Jurkat, Clone E6-1 (cell line): Measurements from ENCODE around the gene GAS7.
"Not testable (repeated sequence)": the region's sequence is repeated elsewhere in the genome, so short reads cannot be mapped to it uniquely, and the experiment has no call there.

ENCODE experiments used
- DNase-seq: peaks from one replicate; pipeline ENCODE4 v3.0.0-alpha.2; 2011; ENCODE audit warnings: low read depth, low spot score
- H3K4me3 ChIP-seq: 2 replicates; pipeline ENCODE4 v1.5.1; 2011; ENCODE audit warnings: mild to moderate bottlenecking, low read length, control low read depth, moderate library complexity

Gene GAS7

GRCh38 chr17:10013365-10014112 lies 184.9 kb downstream of the GAS7 start:
- DNase-seq = no peak

GRCh38 chr17:10010752-10011151 lies 187.7 kb downstream of the GAS7 start:
- no peak for DNase-seq
- H3K4me3 ChIP-seq = no peak overlapping the region

More at GRCh38 chr17:10013365-10014112, 184.9 kb downstream of the GAS7 start:
- H3K4me3 ChIP-seq = no peak overlapping the region

GRCh38 chr17:10003705-10004104 lies 194.7 kb downstream of the GAS7 start:
- no peak for DNase-seq
- no peak overlapping the region for H3K4me3 ChIP-seq

GRCh38 chr17:10002567-10003360 lies 195.6 kb downstream of the GAS7 start:
- not testable (repeated sequence) for H3K4me3 ChIP-seq, DNase-seq

GRCh38 chr17:10001306-10001873 lies 197.0 kb downstream of the GAS7 start:
- H3K4me3 ChIP-seq = no peak overlapping the region

GRCh38 chr17:9999919-10000695 lies 198.3 kb downstream of the GAS7 start:
- no peak overlapping the region for H3K4me3 ChIP-seq
- no peak for DNase-seq

More at GRCh38 chr17:10001306-10001873, 197.0 kb downstream of the GAS7 start:
- DNase-seq = no peak

- H3K4me3 ChIP-seq = no peak overlapping the region
- DNase-seq = no peak
These were observed 200.3 kb downstream of the GAS7 start for GRCh38 chr17:9998060-9998459.

- H3K4me3 ChIP-seq = no peak overlapping the region
- DNase-seq = no peak
These were observed 203.6 kb downstream of the GAS7 start for GRCh38 chr17:9994761-9995160.

- no peak for DNase-seq
These were observed 206.6 kb downstream of the GAS7 start for GRCh38 chr17:9991796-9992195.

GRCh38 chr17:9991351-9991750 lies 207.1 kb downstream of the GAS7 start:
- no peak for DNase-seq

More at GRCh38 chr17:9991796-9992195, 206.6 kb downstream of the GAS7 start:
- no peak overlapping the region for H3K4me3 ChIP-seq

GRCh38 chr17:9987779-9988585 lies 210.4 kb downstream of the GAS7 start:
- H3K4me3 ChIP-seq = no peak overlapping the region
- peak; percentile 32 for DNase-seq

More at GRCh38 chr17:9991351-9991750, 207.1 kb downstream of the GAS7 start:
- H3K4me3 ChIP-seq = no peak overlapping the region

- no peak for DNase-seq
- no peak overlapping the region for H3K4me3 ChIP-seq
These were observed 211.5 kb downstream of the GAS7 start for GRCh38 chr17:9986754-9987382.

- DNase-seq = no peak
- no peak overlapping the region for H3K4me3 ChIP-seq
These were observed 212.8 kb downstream of the GAS7 start for GRCh38 chr17:9985646-9986045.

GRCh38 chr17:9984768-9985167 lies 213.6 kb downstream of the GAS7 start:
- no peak overlapping the region for H3K4me3 ChIP-seq
- DNase-seq = no peak

GRCh38 chr17:9982159-9982558 lies 216.2 kb downstream of the GAS7 start:
- DNase-seq = no peak
- H3K4me3 ChIP-seq = no peak overlapping the region

GRCh38 chr17:9981344-9981915 lies 217.0 kb downstream of the GAS7 start:
- H3K4me3 ChIP-seq = no peak overlapping the region
- DNase-seq = no peak

- no peak for DNase-seq
- no peak overlapping the region for H3K4me3 ChIP-seq
These were observed 218.9 kb downstream of the GAS7 start for GRCh38 chr17:9979463-9979995.
